Sigmoid colon (tissue), 7 donors: ENCODE results near the gene TUBGCP3. TPM values are rescaled to one million over a fixed set of nuclear protein-coding genes. Genes with fewer than 3 reads are reported as not detected.
"Not testable (repeated sequence)": the region's sequence is repeated elsewhere in the genome, so short reads cannot be mapped to it uniquely, and the experiment has no call there.

Source experiments
- DNase-seq: peaks from one replicate; pipeline ENCODE4 v3.0.0-alpha.2; 2019
- H3K27ac ChIP-seq, 4 donors: fragments of 200-600 bp; sonication (generic); one replicate each; pipeline ENCODE4 v1.5.1; 2016 to 2019; ENCODE audit warnings: mild to moderate bottlenecking in 1 of 4
- H3K27me3 ChIP-seq, 3 donors: fragments of 200-600 bp; sonication (generic); one replicate each; pipeline ENCODE4 v1.5.1; 2019; ENCODE audit warnings: mild to moderate bottlenecking in 1 of 3
- H3K36me3 ChIP-seq, 4 donors: fragments of 200-600 bp; sonication (generic); one replicate each; pipeline ENCODE4 v1.5.1; 2016 to 2019
- H3K4me1 ChIP-seq, 4 donors: fragments of 200-600 bp; sonication (generic); one replicate each; pipeline ENCODE4 v1.5.1; 2017 to 2019
- H3K4me3 ChIP-seq, 4 donors: fragments of 200-600 bp; sonication (generic); one replicate each; pipeline ENCODE4 v1.5.1; 2017 to 2019; ENCODE audit warnings: mild to moderate bottlenecking in 2 of 4, moderate library complexity in 1 of 4
- H3K9me3 ChIP-seq, 4 donors: fragments of 200-600 bp in 3 of 4; sonication (generic) in 3 of 4; one replicate each; pipeline versions ENCODE4 v1.5.1 to v1.6.1; 2013 to 2019
- CTCF ChIP-seq, 4 experiments: fragments of 450-650 bp in 3 of 4; fragments of 200-600 bp in 1 of 4; IDR thresholded peaks; one replicate each; pipeline ENCODE4 v1.5.1; 2016 to 2019; ENCODE audit warnings: antibody characterized with exemption in 4 of 4, mild to moderate bottlenecking in 3 of 4, moderate library complexity in 2 of 4
- EP300 ChIP-seq, 4 donors: sonication (generic); formaldehyde crosslinking; IDR thresholded peaks; one replicate each; pipeline ENCODE4 v1.6.1; 2017; ENCODE audit warnings: antibody characterized with exemption in 4 of 4
- POLR2A ChIP-seq, 2 donors: fragments of 450-650 bp; IDR thresholded peaks; one replicate each; pipeline ENCODE4 v1.6.1; 2016; ENCODE audit warnings: antibody characterized with exemption in 2 of 2, mild to moderate bottlenecking in 2 of 2, moderate library complexity in 2 of 2
- POLR2AphosphoS5 ChIP-seq, 4 donors: sonication (generic); formaldehyde crosslinking; IDR thresholded peaks; one replicate each; pipeline ENCODE4 v1.6.1; 2017; ENCODE audit warnings: antibody characterized with exemption in 4 of 4
- WGBS, 2 donors: extraction: QIAGEN DNeasy Blood & Tissue Kit; methylation state at CpG; one replicate each; pipeline ENCODE4 v1.1.7; 2013; 5-methylcytosine and 5-hydroxymethylcytosine counted together
- intact Hi-C: fragments of 100-400 bp; cut with DNase I; formaldehyde crosslinking; loops from one replicate; pipeline ENCODE4 v1.15.1; 2023
- polyA plus RNA-seq, 3 donors: library from polyadenylated mRNA; stranded (reverse); fragments of 200-250 nt; gene quantifications; one replicate each; pipeline ENCODE4 v1.2.3, GENCODE V29; 2013
- total RNA-seq, 4 donors: library from RNA; depleted of rRNA; stranded (reverse); fragments of >200 nt; gene quantifications; one replicate each; pipeline ENCODE4 v1.1.0, GENCODE V29; 2016
- donor health status: healthy with polysubstance abuse.
- donor health status: Bipolar disorder and iron deficiency.
- donor health status: healthy.

Gene TUBGCP3
- total and polyA plus RNA-seq, 7 donors, result 7.2 to 33.5 (median 23.8) TPM

GRCh38 chr13:112634102-112634501, 46.1 kb upstream of the TUBGCP3 start:
- no peaks in the 10 kb centered on the region for H3K36me3 ChIP-seq
- intact Hi-C loops, result no loop called here
- WGBS, 2 donors, result 76 to 89% methylated on average over 11 of the region's 11 CpGs
- no peaks in the 10 kb centered on the region for H3K9me3 ChIP-seq
- H3K27ac ChIP-seq, result no peak overlapping the region
- H3K27me3 ChIP-seq, result no peaks in the 10 kb centered on the region
- no peak overlapping the region for H3K4me3 ChIP-seq
- DNase-seq, result no peak
- peaks cover 0 to 16% (median 12%) of the 10 kb centered on the region in 4 donors for H3K4me1 ChIP-seq
- TF ChIP-seq EP300 (IDR thresholded peaks at IDR 0.05) (no peak), CTCF (IDR thresholded peaks at IDR 0.05) (no peak), POLR2AphosphoS5 (IDR thresholded peaks at IDR 0.05) (no peak), POLR2A (IDR thresholded peaks at IDR 0.05) (no peak)

DNA sequence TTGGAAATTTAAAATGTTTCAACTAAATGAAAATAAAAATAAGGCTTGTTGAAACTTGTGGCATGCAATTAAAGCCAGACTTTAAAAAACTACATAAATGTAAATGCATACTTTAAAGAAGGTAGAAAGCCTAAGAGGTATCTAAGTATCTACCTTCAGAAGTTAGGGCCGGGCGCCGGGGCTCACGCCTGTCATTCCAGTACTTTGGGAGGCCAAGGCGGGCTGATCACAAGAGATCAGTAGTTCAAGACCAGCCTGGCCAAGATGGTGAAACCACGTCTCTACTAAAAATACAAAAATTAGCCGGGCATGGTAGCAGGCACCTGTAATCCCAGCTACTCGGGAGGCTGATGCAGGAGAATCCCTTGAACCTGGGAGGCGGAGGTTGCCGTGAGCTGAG, 42.3 kb upstream of the TUBGCP3 start:
- 93 to 94% methylated on average over 10 of the region's 10 CpGs for WGBS, 2 donors

DNA sequence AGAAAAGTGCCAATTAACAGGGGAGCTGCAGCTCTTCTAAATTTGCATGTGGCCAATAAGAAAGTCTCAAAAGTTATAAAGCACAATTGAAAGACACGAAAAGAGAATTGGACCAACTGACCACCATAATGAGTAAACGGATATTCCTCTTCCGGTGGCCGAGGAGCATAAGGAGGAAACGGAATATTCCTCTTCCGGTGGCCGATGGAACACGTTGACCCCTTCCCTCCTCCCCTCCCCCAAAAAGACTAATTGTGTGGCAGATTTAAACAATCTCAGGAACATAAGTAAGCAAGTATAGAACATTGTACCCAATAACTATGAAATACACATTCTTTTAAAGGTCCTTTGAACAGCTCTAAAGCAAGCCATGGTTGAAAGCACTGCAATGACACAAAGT, 41.2 kb upstream of the TUBGCP3 start:
- no peak for DNase-seq
- Histone ChIP-seq H3K4me3 (no peak overlapping the region), H3K27ac (no peak overlapping the region), H3K9me3 (no peaks in the 10 kb centered on the region), H3K27me3 (no peaks in the 10 kb centered on the region), H3K36me3 (no peaks in the 10 kb centered on the region), H3K4me1 (no peaks in the 10 kb centered on the region)
- TF ChIP-seq POLR2AphosphoS5 (IDR thresholded peaks at IDR 0.05) (no peak), POLR2A (IDR thresholded peaks at IDR 0.05) (no peak), EP300 (IDR thresholded peaks at IDR 0.05) (no peak), CTCF (IDR thresholded peaks at IDR 0.05) (no peak)
- 82 to 88% methylated on average over 8 of the region's 8 CpGs for WGBS, 2 donors
- intact Hi-C loops, result no loop called here

More for the DNA sequence above, 42.3 kb upstream of the TUBGCP3 start:
- H3K36me3 ChIP-seq, H3K27ac ChIP-seq, H3K4me3 ChIP-seq, intact Hi-C loops, H3K4me1 ChIP-seq, H3K9me3 ChIP-seq, DNase-seq, H3K27me3 ChIP-seq: not testable (repeated sequence)

DNA sequence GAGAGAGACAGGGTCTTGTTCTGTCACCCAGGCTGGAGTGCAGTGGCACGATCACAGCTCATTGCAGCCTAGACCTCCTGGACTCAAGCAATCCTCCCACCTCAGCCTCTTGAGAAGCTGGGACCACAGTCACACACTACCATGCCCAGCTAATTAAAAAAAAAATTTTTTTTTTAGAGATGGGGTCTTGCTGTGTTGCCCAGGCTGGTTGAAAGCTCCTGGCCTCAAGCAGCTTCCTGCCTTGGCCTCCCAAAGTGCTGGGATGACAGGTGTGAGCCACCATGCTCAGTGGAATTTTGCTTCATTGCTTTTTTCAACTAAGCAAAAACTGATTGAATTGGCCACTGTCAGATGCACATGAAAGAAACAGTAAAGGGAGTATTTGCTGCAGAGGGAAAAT, 39.7 kb upstream of the TUBGCP3 start:
- H3K27ac ChIP-seq, intact Hi-C loops, DNase-seq, H3K9me3 ChIP-seq, H3K36me3 ChIP-seq, H3K4me3 ChIP-seq, H3K4me1 ChIP-seq, H3K27me3 ChIP-seq: not testable (repeated sequence)
- WGBS, 2 donors, result 96 to 100% methylated on average over 1 of the region's 1 CpG

DNA sequence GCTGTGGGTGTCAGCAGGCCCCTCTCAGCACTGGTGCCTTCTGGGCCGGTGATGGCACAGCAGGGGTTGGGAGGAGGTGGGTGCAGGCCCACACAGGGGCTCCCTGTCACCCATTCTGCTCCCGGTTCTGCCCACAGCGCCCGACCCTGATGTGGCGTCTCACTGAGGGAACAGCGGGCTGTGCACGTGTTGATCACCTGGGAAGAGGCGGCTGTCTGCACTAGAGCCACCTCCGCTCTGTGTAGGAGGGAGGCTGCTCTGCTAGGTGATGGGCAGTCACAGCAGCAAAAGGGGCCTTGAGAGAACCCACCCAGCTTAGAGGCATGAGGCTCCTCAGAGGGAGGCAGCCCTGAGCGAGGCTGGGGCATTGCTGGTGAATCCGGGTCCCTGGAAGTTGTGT, 39.2 kb upstream of the TUBGCP3 start:
- H3K4me3 ChIP-seq, result no peak overlapping the region
- H3K4me1 ChIP-seq, result no peaks in the 10 kb centered on the region
- DNase-seq, result no peak
- 93 to 94% methylated on average over 11 of the region's 11 CpGs for WGBS, 2 donors
- H3K9me3 ChIP-seq, result no peaks in the 10 kb centered on the region
- TF ChIP-seq POLR2AphosphoS5 (IDR thresholded peaks at IDR 0.05) (no peak), POLR2A (IDR thresholded peaks at IDR 0.05) (no peak), CTCF (IDR thresholded peaks at IDR 0.05) (no peak), EP300 (IDR thresholded peaks at IDR 0.05) (no peak)
- H3K36me3 ChIP-seq, result no peaks in the 10 kb centered on the region
- no peaks in the 10 kb centered on the region for H3K27me3 ChIP-seq
- intact Hi-C loops, result no loop called here
- H3K27ac ChIP-seq, result no peak overlapping the region

DNA sequence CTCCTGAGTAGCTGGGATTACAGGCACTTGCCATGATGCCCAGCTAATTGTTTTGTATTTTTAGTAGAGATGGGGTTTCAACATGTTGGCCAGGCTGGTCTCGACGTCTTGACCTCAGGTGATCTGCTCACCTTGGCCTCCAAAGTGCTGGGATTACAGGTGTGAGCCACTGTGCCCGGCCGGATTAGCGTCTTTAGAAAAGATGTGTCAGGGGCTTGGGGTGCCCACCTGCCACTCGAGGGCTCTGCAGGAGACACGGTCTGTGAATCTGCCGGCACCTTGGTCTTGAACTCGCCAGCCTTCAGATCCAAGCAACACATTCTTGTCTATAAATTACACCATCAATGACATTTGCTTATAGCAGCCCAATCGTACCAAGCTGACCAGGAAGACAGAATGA, 38.8 kb upstream of the TUBGCP3 start:
- 87% methylated on average over 10 of the region's 10 CpGs for WGBS, 2 donors
- Histone ChIP-seq H3K27me3 (no peaks in the 10 kb centered on the region), H3K4me1 (no peaks in the 10 kb centered on the region), H3K27ac (no peak overlapping the region), H3K9me3 (no peaks in the 10 kb centered on the region), H3K36me3 (no peaks in the 10 kb centered on the region), H3K4me3 (no peak overlapping the region)
- intact Hi-C loops, result no loop called here
- TF ChIP-seq POLR2AphosphoS5 (IDR thresholded peaks at IDR 0.05) (no peak), EP300 (IDR thresholded peaks at IDR 0.05) (no peak), CTCF (IDR thresholded peaks at IDR 0.05) (no peak), POLR2A (IDR thresholded peaks at IDR 0.05) (no peak)
- no peak for DNase-seq
